ENCODE data around the gene MERTK.
"Not testable (repeated sequence)": the region's sequence is repeated elsewhere in the genome, so short reads cannot be mapped to it uniquely, and the experiment has no call there.

Gene MERTK

GRCh38 chr2:111897924-111898702, at the start of gene MERTK:
MERTK (plus strand) TSS chr2:111898607; CDS start chr2:111898736, 129 bp downstream.
- peak; percentile 33 to 49 for DNase-seq (ENCODE audit: low read depth in 2 of 2)

DNA sequence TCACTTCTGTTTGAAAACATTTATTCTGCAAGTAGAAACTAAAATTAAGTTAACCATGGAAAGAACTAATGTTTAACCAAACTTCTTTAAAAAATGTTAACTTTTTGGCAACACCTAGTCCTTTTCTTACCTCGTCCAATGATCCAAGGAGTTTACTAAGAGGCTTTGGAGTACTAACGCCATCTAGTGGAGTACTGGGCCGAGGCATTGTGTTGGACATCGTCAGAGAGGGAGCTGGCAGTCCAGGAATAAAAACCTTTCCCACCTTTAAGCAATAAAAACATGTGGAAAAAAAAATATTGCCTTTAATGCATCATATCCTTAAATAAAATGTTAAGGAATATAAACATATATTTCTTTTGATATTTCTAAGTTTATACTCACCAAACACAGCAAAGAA, 47.8 kb upstream of the MERTK start:
- not testable (repeated sequence) for DNase-seq (ENCODE audit: low read depth in 2 of 2)

DNA sequence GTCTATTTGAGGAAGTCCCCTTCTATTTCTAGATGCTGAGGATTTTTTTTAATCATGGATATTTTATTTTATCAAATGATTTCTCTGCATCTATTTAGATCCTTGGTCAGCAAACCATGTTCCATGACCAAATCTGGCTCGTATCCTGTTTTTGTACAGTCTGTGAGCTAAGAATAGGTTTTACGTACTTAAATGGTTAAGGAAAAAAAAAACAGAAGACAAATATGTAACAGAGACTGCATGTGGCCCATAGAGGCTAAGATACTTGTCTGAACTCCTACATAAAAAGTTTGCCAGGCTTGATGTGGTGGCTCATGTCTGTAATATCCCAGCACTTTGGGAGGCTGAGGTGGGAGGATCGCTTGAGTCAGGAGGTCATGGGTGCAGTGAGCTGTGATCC, 45.9 kb upstream of the MERTK start:
- not testable (repeated sequence) for DNase-seq (ENCODE audit: low read depth in 2 of 2)

DNA sequence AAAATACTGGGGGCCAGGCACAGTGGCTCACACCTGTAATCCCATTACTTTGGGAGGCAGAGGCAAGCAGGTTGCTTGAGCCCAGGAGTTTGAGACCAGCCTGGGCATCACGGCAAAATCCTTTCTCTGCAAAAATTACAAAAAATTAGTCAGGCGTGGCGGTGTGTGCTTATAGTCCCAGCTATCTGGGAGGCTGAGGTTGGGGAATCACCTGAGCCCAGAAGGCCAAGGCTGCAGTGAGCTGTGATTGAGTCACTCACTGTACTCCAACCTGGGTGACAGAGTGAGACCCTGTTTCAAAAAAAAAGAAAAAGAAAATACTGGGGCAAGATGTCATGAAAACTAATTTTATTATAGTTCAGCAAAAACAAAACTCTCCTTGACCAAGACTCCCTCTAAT, 38.4 kb upstream of the MERTK start:
- DNase-seq (ENCODE audit: low read depth in 2 of 2), result not testable (repeated sequence)

DNA sequence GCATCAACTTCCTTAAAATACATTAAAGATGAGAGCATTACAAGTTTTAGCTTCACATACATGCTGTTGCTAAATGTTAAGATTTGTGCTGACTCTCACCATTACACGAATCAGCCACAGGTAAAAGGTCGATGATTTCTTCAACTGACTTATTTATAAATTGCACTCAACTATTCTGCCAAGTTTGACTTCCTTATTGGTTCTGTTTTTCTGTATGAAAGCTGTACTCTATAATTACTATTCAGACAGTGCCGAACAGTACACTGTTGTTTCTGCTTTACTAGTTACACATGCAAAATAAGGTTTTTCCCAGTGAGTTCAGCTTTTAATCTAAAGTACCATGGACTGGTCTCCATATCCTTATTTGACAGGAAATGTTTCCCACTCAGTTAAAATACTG, 33.3 kb upstream of the MERTK start:
- not testable (repeated sequence) for DNase-seq (ENCODE audit: low read depth in 2 of 2)

DNA sequence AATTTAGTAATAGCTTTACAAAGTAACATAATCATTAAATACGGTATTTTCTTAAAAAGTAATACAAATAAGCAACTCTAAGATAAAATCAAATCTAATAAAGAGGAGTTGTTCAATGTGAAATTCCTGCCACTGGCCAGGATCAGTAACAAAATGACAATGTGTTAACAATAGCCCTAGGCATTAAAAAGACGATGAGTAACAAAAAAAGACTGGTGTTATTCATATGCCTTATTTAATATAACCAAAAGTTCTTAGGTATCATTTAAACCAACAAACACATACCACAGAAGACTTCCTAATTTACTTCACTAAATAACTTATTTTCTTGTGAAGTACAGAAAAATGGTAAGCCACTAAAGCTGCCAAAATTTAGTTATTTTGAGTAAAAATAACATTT, 25.6 kb upstream of the MERTK start:
- DNase-seq (ENCODE audit: low read depth in 2 of 2), result not testable (repeated sequence)

- DNase-seq (ENCODE audit: low read depth in 2 of 2), result peak; percentile 79 to 84
These were observed 14.5 kb upstream of the MERTK start, which contains the start of gene ANAPC1 for GRCh38 chr2:111883661-111884591. ANAPC1 (minus strand) TSS chr2:111884193; CDS start chr2:111880825, 3,368 bp downstream.

DNA sequence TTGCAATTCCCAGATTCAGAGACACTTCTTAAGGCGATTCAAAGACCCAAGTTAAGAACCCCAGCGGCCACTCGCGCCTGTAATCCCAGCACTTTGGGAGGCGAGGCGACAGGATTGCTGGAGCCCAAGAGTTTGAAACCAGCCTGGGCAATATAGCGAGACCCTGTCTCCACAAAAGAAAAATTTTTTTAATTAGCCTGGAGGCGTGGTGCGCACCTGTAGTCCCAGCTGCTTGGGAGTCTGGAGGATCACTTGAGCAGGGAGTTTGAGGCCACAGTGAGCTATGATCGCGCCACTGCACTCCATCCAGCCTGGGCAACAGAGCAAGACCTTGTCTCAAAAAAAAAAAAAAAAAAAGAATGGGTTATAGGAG, 13.8 kb upstream of the MERTK start:
- DNase-seq (ENCODE audit: low read depth in 2 of 2), result no peak

DNA sequence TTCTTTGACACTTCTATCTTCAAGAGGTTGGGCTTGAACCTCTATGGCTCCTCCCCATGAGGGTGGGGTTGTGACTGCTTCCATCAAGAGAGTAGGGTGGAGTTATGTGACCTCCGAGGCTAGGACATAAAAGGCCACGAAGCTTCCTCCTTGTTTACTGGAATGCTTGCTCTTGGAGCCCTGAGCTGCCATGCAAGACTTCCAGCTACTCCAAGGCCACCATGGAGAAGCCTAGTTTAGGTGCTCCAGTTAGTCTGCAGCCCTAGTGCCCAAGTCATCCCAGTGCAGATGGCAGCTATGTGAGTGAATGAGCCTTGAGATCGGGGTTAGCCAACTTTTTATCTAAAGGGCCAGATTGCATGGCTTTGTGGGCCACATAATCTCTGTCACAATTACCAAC, 2.4 kb upstream of the MERTK start:
- no peak for DNase-seq (ENCODE audit: low read depth in 2 of 2)

DNA sequence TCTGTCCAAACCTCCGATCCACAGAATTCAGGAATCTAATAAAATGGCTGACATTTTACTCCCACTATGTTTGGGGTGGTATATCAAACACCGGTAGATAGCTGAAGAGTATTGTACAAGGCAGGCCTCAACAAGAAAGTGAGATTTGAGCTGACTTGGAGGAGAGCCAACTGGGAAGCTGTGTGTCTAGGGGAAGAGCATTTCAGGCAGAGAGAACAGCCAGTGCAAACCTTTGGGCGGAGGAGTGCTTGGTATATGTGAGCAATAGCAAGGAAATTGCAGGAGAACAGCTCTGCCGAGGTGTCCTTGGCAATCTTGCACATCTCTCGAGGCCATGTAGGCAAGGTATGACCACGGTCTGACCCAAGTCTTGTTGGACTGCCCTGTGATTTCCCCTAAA, 1.8 kb upstream of the MERTK start:
- no peak for DNase-seq (ENCODE audit: low read depth in 2 of 2)

DNA sequence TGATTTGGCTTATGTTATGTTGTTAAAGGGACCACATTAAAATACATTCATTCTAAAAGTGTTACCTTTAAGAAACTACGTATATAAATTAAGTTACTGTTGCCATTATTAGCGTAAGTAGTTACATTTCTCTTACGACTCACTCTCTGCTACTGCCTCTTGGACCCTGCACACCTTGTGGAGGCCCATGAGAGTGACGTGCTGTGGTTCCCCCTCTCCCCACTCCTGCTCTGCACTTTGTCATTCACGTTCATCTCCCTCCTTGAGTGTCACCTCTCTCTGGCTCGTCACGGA, 830 bp upstream of the MERTK start:
- DNase-seq (ENCODE audit: low read depth in 2 of 2), result no peak

DNA sequence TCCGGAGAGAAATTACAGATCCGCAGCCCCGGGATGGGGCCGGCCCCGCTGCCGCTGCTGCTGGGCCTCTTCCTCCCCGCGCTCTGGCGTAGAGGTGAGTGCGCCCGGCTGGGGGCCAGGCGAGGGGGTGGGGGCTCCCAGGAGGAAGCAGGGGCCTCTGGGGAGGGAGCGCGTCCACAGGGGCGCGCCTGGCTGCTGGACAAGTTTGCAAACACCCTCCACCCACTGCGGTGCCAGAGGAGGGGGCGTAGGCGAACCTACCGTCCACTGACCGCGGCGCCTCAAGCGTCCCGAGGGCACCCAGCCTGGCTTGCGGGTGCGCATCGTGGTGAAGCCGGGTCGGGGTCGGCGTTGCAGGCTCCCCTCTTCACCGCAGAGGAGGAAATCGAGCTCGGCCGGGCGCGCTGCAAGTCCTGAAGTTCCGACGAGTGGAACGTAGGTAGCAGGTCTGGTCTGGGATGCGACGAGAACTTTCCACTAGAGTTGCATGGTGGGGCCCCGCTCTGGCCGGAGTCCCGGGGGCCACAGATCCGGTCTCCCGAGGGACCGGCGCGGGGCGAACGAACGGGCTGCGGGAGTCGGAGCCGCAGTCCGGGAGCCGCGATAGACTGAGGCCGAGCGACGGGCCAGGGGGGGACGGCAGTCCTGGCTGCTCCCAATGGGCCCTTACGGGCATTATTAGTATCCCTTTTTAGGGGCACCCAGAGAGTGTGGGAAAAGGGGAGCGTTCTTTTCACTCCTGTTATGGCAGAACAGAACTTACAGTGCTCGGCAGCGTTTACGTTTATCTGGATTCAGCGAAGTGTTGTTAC, 502 bp downstream of the MERTK start:
- DNase-seq (ENCODE audit: low read depth in 2 of 2), result peak in 1 of 2 donors; percentile 12

DNA sequence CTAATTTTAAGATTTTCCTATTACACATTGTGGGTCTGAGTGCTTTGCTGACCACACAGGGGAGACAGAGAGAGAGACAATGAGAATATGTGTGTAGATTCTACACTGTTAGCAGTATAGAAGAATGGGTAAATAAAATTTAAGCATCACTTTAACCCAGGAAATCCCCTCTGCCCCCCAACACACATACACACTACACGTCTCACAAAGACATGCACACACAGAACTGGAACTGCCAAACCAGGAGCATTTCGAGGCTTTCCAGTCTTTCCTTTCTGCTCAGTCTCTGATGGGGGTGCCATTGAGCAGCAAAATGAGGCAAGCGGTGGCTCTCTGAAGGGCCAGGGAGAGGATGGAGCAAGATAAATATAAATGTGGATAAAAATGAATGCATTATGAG, 2.5 kb downstream of the MERTK start:
- no peak for DNase-seq (ENCODE audit: low read depth in 2 of 2)

DNA sequence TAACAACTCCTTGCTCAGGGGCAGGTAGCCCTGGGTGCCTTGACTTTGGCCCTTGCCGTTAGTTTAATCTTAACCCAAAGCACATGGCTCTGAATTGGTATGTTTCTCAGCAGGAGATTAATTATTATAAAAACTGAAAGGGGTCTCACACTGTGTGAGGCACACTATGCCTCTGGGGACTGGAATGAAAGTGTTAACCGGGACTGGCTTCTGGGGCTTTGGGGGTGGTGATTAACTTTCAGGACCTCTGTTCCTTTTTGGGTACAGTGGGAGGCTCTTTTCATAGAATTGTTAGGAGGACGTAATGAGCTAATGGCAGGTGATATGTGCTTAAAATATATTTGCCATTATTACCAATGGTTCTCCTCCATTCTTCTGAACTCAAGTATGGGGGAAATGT, 5.1 kb downstream of the MERTK start:
- no peak for DNase-seq (ENCODE audit: low read depth in 2 of 2)

DNA sequence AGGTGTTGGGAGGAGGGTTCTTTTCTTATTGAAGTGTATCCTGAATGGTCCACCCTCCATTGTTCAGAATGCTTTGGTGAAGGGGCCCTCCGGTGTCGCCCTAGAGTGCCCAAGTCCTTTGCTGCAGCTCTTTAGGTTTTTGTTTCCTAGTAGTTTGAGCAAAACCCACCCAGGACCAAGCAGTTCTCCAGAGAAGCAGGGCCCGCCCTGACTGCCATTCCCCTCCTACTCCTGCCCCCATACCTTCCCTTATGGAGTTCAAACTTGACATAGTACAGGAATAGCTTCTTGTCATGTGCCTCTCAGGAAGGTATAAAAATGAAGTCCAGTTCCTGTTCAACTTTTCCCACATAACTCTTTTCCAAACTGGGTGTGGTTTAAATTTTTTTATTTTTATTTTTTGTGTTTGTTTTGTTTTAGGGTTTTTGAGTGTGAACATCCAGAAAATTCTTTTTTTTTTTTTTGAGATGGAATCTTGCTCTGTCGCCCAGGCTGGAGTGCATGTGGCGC, 5.6 kb downstream of the MERTK start:
- DNase-seq (ENCODE audit: low read depth in 2 of 2), result no peak

DNA sequence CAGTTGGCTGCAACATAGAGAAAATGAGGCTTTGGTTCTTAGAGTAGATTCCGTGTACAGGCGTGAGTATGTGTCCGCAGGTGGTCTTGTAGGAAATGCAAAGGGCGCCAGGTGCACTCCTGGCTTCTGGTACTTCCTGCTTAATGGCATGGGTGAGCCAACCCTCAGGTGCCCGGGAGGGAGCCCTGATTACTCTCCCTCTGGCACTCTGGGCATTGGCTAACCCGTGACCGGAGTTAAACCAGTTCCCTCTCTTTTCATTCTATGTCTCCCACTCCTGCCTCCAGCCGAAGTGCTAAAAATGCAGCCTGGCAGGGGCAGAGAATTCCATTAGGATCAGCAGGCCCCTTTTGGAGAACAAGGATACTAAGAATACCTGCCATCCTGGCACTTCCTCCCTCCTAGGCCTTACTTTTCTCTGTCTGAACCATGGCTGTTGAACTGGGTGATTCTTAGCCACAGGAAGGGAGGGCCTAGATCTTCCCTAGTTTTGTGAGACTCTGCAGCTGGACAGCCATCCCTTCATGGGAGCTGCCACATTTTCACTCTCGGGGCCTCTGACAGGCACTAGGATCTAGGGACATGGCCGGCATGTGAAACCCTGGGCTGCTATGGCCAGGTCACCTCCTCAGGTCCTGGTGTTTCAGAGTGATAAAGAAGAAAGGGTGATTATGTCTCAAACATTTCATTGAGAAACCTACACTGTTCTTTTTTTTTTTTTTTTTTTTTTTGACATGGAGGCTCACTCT, 6.5 kb downstream of the MERTK start:
- DNase-seq (ENCODE audit: low read depth in 2 of 2), result no peak

GRCh38 chr2:111905475-111905869, 7.1 kb downstream of the MERTK start:
- not testable (repeated sequence) for DNase-seq (ENCODE audit: low read depth in 2 of 2)

- no peak for DNase-seq (ENCODE audit: low read depth in 2 of 2)
These were observed 7.8 kb downstream of the MERTK start for GRCh38 chr2:111905990-111906735.

GRCh38 chr2:111908578-111908977, 10.2 kb downstream of the MERTK start:
- no peak for DNase-seq (ENCODE audit: low read depth in 2 of 2)

GRCh38 chr2:111909079-111909478, 10.7 kb downstream of the MERTK start:
- no peak for DNase-seq (ENCODE audit: low read depth in 2 of 2)
